ENCODE results near the gene DSCAM.

DNA sequence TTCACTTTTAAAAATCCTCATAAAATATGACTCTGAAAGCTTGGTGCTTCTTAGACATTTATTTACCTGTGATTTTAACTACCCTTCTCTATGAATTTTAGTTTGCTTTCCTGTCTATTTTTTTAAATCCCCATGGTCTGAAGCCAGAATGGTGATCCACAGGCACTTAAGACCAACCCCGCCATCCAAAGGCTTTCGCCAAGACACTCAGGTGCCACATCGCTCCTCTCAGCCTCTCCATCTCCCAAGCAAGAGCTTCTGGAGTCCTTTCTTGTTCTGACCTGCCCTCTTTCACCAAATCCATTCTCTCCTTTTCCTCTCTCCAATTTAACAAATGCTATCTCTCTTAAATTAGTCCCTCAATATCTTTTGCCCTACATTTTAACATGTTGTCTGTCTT is 515.2 kb downstream of the DSCAM start:
- TF ChIP-seq, protein P1, sequence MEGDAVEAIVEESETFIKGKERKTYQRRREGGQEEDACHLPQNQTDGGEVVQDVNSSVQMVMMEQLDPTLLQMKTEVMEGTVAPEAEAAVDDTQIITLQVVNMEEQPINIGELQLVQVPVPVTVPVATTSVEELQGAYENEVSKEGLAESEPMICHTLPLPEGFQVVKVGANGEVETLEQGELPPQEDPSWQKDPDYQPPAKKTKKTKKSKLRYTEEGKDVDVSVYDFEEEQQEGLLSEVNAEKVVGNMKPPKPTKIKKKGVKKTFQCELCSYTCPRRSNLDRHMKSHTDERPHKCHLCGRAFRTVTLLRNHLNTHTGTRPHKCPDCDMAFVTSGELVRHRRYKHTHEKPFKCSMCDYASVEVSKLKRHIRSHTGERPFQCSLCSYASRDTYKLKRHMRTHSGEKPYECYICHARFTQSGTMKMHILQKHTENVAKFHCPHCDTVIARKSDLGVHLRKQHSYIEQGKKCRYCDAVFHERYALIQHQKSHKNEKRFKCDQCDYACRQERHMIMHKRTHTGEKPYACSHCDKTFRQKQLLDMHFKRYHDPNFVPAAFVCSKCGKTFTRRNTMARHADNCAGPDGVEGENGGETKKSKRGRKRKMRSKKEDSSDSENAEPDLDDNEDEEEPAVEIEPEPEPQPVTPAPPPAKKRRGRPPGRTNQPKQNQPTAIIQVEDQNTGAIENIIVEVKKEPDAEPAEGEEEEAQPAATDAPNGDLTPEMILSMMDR (IDR thresholded peaks at IDR 0.05): no peak
- TF ChIP-seq POLR2A (IDR thresholded peaks at IDR 0.05): no peak
